HG03045 (cell line): ENCODE results near the gene ASTL.

Source experiments
- ATAC-seq: cut with Tn5 transposase; IDR thresholded peaks from one replicate; pipeline ENCODE4 v1.9.1; 2021; ENCODE audit warnings: mild to moderate bottlenecking, moderate library complexity; ENCODE audit not compliant: unreplicated experiment

ASTL gene

DNA sequence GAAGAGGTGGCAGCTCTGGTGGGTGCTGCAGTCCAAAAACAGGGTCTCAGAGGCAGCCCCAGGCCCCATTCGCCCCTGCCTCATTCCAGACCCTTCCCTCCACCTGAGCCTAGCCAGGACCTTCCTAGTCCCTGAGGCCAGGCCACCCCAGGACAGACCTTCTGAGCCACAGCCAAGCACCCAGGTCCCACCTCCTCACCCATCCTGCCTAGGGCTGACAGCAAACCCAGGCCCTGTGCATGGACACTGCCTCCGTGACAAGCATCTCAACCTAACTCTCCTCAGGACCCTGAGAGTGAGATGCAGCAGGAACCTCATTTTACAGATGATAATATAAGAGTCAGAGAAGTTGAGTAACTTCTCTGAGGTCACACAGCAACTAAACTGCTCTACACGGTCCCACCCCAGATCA is 37.4 kb downstream of the ASTL start:
- no peak for ATAC-seq

DNA sequence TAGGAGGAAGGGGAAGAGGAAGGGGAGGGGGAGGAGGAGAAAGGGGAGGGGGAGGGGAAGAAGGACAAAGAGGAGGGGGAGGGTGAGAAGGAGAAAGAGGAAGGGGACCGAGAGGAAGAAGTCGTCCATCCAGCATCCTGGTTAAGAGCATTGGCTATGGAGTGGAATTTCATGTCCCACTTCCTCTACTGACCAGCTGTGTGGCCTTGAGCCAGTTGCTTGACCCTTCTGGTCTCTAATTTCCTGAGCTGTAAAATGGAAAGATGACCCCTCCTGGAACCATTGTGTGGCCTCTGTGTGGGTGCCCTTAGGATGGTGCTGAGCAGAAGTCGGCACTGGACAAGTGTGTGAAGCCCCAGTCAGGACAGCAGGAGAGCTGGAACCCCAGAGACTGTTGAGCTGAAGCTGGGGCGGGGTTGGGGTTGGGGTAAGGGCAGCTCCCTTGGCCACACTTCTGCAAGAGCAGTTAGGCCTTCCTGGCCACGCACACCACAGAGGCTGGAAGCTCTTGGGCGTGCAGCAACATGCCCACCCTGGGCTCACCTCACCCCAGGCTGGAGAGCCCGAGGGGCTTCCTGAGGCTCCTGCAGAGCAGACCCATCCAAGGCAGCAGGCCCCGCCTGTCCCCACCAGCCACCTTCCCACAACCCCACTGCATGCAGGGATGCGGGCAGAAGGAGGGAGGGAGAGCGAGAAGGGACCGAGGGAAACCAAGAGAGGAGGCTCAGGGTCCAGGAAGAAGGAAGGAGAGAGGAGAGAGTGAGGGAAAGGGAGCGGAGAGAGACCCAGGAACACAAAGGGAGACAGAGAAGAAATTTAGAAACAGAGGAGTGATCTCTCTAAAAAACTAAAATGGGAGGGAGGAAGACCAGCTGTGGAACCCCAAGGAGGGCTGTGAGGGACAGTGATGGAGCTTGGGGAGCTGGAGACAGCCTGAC is 38.2 kb downstream of the ASTL start:
- no peak for ATAC-seq

DNA sequence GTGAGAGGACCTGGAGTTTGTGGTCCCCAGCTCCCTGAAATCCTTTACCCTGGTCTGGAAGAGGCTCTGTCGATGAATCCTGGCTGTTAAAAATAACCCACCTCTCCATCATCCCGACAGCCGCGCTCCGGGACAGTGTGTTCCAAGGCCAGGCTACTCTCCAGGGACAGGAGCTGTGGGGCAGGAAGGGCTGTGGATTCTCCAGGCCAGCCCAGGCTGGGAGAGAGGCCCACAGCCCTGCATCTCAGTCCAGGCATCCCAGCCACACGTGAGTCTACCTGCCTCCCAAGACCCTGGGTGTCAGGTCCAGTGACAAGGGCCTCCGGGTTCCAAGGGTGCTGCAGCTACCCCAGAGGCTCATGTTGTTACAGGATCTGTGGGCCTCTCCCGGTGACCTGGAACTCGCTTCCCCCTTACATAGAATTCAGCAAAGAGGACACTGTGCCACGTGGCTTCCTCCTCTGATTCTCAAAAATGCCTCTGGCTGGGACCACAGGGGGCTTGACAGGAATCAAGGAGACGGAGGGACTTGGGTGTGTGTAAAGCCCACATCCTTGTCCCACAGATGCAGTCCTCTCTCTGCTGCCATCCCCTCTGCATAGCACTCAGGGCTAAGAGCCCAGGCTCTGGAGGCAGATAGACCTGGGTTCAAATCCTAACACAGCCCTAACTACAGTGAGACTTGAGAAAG is 39.3 kb downstream of the ASTL start:
- ATAC-seq, result no peak

DNA sequence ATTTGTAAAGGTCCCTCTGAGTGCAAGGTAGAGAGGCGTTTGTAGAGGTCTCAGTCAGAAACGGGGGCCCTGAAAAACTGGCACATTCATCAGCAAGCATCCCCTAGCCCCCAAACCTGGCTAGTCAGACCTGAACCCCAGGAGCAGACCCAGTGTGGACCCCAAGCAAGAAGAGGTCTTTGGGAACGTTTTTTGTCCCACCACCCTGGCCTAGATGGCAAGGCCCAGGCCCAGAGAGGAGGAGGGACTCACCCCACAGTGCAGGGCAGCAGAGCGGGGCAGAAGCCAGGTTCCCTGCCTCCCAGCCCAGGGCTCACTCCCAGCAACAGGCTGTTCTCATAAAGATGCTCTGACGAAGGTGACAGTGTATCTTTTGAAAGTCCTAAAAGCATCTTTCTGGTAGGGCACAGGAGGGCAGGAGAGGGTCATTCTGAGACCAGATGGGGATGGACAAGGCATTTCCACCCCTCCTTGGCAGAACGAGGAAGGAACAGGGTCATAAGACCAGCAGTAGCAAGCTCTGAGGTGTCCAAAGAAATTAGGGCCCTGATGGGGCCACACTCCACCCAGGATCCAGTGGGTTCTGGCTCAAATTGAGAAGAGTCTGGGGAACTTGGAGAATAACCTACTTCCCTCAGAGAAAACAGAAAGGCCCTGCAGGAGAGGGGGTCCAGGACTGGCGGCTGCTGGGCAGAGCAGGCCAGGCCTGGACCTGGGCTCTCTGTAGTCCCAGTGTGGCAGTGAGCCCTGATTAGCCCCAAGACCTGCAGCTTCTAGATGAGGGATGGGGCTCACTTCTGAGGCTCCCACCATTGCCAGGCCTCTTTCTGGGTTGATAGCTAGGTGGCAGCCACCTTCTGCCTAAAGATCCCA is 40.1 kb downstream of the ASTL start:
- no peak for ATAC-seq

DNA sequence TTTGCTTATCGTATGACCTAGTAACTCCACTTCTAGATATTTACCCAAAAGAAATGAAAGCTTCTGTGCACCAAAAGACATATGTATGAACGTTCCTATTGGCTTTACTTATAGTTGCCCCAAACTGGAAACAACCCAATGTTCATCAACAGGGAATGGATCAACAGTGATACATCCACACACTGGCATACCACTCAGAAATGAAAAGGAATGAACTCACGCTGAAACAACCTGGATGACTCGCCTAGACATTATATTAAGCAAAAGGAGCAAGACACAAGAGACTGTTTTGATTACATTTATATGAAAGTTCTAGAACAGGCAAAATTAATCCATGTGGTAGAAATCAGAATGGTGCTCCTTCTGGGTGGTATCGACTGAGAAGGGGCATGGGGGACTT is 40.9 kb downstream of the ASTL start:
- no peak for ATAC-seq

DNA sequence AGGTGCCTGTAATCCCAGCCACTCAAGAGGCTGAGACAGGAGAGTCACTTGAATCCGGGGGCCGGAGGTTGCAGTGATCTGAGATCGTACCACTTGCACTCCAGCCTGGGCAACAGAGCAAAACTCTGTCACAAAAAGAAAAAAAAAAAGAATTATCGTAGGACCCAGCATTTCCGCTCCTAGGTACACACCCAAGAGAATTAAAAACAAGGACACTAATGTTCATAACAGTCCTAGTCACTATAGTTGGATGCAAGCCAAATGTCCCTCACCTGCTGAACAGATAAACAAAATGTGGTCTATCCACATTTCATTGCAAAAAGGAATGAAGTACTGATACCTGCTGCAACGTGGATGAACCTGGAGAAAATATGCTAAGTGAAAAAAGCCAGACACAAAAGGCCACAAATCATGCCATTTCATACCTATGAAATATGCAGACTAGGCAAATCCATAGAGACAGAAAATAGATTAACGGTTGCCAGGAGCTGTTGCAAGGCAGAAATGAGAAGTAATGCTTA is 43.1 kb downstream of the ASTL start:
- no peak for ATAC-seq

DNA sequence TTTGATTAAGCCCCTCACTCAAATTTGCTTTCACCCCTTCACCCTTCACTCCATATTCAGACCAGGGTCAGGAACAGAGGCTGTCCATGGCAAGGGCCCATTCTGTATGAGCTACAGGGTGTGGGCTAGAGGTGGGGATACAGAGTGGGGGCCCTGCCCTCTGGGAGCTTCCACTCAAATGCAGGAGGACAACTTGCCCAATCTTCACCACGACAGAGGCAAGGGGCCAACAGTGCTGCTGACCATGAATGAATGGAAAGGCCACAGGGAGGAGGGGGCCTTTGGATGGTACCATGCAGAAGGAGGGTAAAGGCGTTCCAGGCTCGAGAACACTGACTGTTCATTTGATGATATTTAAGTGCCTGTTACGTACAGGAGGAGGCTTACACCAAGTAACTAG is 44.8 kb downstream of the ASTL start:
- no peak for ATAC-seq

DNA sequence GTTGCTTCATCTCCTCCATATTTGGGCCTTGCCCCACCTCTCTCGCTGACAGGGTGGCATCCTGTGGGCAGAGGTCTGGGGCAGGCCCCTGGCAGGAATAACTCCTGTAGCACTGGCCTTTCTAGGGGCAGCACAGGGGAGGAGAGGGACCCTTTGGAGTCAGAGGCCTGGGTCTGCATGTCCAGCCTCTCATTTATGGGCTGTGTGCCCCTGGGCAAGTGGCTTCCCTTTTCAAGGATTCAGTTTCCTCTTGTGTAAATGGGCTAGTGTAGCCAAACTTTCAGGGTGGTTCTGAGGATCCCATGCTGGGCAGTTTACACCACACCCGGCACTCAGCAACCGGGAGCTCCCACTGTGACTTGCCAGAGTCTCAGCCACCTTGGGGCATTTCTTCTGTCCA is 45.4 kb downstream of the ASTL start:
- no peak for ATAC-seq

DNA sequence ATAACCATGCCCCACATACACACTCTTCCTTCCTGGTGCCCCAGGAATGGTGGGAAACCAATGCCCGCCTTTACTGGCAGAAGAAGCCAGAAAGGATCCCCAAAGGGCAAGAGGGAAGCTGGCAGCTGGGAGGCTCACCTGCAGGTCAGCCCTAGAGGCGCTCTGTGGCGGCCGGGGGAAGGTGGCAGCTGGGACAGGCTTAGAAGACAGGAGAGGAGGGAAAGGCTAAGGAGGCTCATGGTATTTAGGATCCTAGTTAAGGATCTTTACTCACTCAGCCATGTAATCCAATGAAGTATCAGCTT is 45.8 kb downstream of the ASTL start:
- no peak for ATAC-seq

DNA sequence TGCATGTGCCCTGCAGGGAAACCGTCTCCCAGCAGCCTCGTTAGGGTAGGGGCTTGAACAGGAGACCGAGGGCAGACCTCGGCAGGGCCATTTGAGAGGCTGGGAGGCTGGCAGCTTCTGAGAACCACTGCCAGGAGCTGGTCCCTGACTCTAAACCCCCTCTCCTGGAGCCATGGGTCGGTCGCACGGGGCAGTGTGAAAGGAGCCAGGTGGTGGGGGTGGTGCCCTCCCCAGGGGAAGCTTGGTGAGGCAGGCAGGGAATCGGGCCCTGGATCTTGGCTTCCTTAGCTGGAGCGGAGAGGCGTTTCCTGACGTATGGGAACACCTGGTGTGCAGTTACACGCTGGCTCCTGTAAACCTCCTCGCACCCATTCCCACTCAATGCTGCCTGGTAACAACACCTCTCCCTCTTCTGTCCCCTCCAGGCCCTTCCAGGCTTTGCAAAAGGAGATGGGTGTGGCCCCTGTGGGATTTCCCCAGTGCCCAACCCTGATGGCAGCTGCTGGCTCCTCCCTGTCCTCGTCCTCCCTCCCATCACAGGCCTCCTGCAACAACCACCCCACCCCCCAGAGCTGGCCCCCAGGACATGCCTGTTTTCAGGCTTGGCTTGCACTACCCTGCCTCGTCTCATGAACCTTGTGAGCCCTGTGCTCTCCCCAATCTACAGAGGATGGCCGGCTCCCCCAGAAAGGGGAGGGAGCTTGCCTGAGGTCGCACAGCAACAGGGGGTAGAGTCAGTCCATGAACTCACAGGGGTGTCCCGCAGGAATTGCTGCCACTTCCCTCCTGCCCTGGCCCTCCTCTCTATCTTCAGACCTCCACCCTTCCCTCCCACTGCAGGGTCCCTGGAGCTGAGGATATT is 46.4 kb downstream of the ASTL start:
- no peak for ATAC-seq

DNA sequence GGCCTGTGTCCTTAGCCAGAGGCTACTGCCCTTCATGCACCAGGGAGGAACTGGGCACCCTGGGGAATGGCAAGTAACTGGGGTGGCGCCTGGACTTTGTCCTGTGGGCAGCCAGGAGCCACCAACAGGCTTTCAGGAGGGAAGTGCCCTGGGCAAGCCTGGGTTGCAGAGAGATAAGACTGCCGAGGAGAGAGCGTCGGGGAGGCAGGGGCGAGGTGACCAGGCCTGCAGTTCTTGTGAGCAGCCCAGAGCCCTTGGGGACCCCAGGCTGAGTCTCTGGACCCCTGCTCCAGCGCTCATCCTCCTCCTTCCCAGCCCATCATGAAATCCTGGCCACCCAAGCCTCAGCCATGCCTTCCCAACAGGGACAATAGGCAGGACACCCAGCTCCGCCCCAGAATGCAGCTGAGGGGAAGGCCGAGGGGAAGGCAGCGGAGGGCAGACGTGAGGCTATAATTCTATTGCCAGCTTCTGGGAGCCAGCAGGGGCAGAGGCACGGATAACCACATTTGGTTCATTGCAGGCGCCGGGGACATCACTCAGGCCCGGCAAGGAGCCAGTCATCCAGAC is 47.1 kb downstream of the ASTL start:
- ATAC-seq, result no peak

DNA sequence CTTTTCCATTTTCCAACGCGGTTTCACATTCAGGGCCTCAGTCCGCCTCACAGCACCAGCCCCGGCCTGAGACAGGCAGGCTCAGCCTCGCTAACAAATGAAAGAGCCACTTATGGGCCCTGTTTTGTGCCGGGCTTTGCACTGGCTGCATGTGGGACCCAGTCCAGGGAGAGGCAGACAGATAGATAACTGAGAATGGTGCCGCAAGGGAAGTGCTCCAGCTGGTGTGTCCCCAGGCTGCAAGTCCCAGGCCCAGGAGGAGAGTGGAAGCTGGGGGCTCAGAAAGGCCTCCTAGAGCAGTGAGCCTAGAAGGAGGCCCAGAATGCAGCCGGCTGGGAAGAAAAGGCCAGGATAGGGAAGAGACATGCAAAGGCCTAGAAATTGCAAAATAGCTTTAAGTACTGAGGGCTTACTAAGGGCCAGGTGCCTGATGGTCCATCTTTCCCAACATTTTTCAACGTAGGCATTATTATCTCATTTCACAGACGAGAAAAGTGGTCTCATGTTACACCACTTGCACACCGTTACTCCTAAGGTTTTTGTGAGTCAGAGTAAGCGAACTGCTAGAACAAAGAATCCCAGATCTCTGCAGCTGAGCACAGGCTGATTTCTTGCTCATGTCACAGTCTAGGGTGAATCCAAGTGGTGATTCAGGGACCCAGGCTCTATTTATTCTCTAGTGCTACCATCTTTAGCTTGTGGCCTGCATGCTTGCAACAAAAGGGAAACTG is 47.9 kb downstream of the ASTL start:
- no peak for ATAC-seq

DNA sequence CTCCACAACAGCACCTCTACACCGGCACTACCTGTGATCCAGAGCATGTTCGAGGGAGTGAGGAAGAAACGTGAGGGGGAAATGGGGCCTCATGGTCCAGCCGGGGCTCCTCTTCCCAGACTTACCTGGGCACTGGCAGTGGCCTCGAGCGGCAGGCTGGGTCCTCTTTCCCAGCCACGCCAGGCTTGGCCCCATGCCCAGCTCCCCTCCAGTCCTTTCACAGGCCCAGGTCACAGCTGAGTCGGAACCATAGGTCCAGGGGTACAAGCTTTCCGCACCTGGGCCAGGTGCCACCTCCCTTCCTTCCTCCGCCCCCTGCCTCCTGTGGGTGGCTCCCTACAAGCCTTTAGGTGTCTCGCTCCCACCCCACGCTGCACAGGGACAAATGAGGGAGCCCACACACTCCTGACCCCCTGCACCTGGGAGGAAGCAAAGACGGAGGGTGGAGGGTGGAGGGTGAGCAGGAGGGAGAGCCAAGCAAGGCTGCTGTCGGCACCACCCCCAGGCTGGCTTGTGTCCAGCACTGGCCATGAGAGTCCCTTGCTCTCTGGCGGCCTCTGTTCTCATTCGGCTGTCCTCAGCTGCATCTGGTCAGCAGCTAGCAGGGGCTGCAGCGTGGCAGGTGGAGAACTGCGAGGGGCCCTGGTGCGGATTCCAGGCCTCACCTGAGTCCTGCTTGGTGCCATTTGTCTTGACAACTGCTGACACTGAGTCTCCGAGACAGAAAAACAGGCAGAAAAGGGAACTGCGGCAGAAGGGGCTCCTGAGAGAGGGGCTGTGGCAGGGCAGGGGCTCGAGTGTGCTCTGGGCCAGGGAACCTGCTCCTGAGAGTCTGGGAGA is 48.7 kb downstream of the ASTL start:
- ATAC-seq, result no peak

DNA sequence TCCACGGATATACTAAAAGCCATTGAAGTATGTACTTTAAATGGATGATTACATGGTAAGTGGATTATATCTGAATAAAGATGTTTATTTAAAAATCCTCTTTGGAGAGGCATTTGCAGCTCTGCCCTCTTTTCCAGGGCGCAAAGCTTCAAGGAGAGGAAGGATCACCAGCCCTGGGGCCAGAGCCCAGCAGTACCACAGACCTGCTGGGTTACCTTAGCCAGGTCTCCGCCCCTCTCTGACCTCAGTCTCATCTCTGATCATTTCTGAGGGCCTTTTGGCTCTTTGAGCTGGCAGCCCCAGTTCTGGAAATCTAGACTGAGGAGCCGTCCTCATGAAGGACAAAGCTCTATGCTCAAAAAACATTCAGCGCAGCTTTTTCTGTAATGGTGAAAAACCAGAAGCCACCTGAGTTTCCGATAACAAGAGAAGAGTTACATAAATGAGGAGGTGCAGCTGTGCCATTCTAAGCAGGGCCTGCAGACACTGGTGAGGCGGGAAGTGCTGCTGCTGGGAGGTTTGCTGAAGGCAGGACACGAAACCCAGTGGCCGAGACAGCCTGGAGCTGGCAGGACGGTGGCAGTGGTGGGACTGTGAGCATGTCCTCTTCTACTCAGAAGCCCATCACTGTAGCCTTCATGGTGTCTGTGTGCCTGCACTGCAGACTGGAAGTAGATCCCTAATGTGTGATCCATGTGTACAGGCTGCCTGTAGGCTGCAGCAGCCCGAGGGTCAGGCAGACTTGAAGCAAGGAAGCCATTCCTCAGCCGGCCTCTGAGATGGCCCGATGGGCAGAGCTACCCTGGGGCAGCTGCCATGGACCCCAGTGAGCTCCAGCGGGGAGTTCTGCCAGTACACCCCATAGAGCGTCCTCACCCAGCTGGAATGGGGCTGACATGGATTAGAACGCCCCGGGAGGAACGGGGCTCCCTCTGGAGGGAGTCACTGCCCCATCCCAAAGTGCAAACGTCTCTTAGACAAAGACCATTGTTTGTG is 49.7 kb downstream of the ASTL start:
- no peak for ATAC-seq

DNA sequence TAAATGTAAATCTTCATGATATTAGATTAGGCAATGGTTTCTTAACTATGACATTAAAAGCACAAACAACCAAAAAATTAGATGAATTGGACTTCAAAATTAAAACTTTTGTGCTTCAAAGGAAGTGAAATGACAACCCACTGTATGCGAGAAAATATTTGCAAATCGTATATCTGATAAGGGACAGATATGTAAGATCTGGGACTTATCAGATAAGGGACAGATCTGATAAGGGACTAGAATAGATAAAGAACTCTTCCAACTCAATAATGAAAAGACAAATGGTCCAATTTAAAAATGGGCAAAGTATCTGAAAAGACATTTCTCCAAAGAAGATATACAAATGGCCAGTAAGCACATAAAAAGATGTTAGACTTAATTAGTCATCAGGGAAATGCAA is 51.2 kb downstream of the ASTL start:
- ATAC-seq, result no peak

DNA sequence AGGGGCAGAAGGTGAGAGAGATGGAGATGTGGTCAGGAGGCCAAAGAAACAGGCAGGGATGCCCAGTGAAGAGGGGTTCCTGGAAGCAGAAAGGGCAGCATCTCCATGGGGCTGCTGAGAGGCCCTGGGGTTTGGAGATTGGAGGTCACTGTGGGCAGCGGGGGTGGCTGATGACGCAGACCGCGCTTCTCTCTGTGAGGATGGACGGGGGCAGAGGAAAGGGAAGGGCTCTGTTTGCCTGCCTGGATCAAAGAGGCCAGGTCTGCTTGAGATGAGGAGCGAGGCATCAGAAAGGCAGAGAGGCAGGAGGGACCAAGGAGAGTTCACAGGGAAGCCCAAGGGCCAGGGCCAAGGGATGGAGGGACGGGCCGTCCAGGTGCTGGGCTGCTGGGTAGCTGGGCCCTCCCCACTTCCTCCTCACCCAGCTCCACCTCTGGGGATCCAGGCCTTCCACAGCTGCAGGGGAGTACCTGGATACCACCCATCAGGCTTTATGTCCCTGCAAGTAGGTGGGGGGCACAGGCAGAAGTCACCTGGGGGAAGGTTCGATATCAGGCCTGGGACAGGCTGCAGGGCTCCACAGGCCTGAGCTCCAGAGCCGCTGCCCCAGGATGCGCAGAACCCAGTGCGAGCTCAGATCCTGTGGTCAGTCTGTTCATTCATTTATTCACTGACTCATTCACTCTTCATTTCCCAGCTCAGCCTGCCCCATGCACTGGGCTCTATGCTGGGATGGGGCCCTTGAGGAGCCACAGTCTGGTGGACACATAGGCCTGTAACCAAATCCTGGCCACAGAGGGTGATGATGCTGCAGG is 52.6 kb downstream of the ASTL start:
- no peak for ATAC-seq
